GM18507 (cell line): ENCODE results near the gene CALCB.

ENCODE experiments used
- DNase-seq: peaks from one replicate; pipeline ENCODE4 v3.0.0; 2011; ENCODE audit warnings: low read depth; ENCODE audit not compliant: insufficient read length; ENCODE audit errors: extremely low spot score
- FAIRE-seq: peaks from 2 replicates; lab custom pipeline; 2011; peaks lifted over from hg19 to GRCh38; lab: Jason Lieb, UNC

CALCB gene

GRCh38 chr11:15071556-15072255 is 1.7 kb upstream of the CALCB start:
- FAIRE-seq (no peak), DNase-seq (no peak)

DNA sequence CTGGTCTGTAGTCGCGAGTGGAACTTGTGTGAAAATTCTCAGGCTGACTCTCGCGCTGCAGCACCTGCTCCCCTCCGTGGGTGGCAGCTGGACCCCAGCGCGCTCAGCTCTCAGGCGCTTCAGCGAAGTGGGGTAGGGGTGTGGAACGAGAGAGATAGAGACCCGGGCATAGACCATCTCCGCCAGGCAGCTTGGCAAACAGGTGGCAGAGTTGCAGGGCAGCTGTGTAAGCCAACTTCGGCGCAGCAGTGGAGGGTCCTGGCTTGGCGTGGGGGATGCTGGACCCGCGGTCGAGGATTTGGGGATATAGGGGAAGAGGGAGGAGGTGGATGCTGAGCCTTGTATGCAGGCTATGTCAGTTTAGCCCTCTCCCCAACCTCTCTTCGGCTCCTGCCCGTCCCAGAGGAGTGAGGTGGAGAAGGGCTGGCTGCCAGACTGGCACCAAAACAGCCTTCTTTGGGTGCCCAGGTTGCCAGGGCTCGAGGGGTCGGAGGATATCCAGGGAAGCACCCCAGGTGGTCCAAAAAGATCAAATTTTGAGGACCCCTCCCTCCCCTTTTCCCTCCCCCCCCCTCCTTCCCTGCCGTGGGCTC is 746 bp upstream of the CALCB start:
- FAIRE-seq (no peak), DNase-seq (no peak)

DNA sequence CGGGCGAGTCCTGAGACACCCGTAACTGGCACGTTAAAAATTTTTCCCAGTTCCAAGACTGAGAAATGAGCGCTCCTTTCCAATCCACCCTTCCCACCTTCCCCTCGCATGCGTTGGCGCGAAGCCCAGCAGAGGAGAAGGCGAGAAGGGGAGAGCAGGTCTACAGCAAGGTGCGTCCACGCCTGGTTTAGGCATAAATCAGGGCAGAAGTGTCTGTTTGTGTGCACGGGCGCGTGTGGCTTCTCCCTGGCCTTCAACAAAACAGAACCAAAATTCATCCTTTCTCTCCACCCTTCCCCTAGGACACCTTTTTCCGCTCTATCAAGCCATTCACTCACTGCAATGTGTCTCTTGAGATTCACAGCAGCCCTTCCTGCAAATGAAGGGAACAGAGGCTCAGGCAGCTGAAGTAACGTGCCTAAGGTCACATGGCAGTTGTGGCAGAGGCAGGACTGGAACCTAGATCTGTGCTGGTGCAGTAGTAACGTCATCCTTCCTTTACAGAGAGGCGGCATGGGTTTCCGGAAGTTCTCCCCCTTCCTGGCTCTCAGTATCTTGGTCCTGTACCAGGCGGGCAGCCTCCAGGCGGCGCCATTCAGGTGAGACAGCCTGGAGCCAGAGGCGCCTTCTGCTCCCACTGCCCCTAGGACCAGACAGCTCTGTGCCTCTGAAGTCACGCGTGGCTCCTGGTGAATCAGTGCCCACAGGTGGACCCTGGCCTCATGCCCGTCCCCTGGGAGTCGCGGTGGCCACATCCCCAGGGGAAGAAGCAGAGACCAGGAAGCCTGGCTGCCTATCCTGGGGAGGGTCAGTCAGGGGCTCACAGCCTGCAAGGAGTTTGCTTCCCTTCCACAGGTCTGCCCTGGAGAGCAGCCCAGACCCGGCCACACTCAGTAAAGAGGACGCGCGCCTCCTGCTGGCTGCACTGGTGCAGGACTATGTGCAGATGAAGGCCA is 1.1 kb downstream of the CALCB start:
- peak; percentile 30 for DNase-seq
- peak; percentile 79 for FAIRE-seq

- DNase-seq (no peak), FAIRE-seq (no peak)
Observed at GRCh38 chr11:15075162-15075526, 1.8 kb downstream of the CALCB start.

GRCh38 chr11:15091175-15091574 is 17.8 kb downstream of the CALCB start:
- no peak for DNase-seq
- no peak for FAIRE-seq

GRCh38 chr11:15091625-15092024 is 18.2 kb downstream of the CALCB start:
- FAIRE-seq, result no peak
- DNase-seq, result no peak

GRCh38 chr11:15093432-15093831 is 20.0 kb downstream of the CALCB start:
- FAIRE-seq (no peak), DNase-seq (no peak)

GRCh38 chr11:15095736-15096228 is 22.4 kb downstream of the CALCB start:
- no peak for FAIRE-seq
- no peak for DNase-seq

GRCh38 chr11:15097411-15097810 is 24.0 kb downstream of the CALCB start:
- FAIRE-seq (no peak), DNase-seq (no peak)

DNA sequence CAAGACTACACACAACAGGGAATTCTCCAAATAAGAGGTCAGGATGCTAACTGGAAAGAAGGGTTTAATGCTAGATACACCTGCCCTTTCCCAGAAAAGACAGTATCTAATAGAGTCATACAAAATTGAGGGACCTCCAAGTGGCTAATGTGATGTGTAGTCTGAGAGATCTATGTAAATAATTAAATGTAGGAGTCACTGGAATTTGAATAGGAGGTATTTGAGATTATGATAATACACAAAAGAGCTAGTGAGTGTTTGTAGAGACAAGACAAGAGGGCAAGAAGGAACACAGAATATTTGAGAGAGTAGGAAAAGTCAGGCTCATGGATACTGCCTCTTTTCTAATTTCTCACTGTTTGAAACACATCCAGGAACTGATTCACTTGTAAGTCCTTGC is 25.9 kb downstream of the CALCB start:
- FAIRE-seq (no peak), DNase-seq (no peak)

- DNase-seq (no peak), FAIRE-seq (peak; percentile 81)
Observed at GRCh38 chr11:15101072-15101709, 27.8 kb downstream of the CALCB start.

- FAIRE-seq (no peak), DNase-seq (no peak)
Observed at GRCh38 chr11:15104166-15104565, 30.8 kb downstream of the CALCB start.

DNA sequence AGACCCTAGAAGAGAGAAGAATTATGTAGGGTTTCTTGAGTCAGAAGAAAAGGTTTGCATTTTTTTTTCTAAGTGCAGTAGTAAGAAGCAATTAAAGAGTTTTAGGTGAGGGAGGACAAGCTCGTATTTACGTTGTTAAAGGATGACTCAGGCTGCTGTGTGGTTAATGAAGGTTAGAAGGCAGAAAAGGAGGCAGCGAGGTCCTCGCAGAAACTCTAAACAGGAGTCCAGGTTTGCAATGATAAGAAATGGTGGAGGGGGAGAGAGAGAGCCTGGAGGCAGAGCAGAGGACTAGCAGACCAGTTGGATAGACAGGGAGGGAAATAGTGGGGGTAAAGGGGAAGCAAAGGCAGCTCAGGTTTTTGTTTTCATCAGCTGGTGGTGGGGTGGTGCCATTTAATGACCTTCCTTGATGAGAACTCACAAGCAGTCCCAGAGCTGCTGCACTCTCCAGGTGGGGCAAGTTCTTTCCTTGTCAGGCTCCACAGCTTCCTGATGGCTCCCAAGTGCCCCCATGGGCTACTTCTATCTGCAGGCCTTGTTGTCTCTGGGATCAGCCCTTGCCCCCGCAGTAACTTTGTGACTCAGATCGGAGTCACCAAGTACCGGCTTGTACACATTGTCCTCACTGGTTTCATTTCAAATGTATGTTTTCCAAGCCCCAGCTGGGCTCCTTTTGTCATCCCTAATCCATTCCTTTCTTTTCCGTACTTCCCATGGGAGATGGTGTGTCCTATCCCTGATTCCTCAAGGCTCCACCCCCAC is 33.0 kb downstream of the CALCB start:
- DNase-seq (no peak), FAIRE-seq (no peak)

GRCh38 chr11:15107730-15108515 is 34.5 kb downstream of the CALCB start:
- no peak for DNase-seq
- FAIRE-seq, result peak; percentile 64

DNA sequence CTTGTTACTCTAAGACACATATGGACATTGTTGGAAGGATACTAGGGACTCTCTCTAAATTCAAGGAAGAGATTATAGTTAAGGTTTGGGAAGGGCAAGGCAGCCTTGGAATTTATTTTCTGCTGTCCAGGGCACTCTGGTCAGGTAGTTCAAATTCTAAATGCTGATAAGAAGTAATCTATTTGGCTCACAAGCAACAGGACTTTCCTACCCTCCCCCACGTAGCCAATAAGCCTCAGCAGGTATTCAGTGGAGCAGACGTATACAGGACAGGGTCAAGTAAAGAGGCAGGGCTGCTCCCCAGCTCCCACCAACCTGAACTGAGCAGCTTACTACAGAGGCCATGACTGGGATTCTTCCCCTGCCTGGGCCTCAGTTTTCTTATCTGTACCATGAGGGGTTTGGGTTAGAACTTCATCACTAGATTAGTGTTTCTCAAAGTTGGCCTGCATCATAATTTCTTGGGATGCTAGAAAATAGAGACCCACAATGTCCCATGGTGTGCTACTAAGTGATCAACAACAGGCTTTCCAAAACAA is 35.3 kb downstream of the CALCB start:
- DNase-seq (no peak), FAIRE-seq (no peak)

GRCh38 chr11:15109602-15110001 is 36.2 kb downstream of the CALCB start:
- DNase-seq (no peak), FAIRE-seq (no peak)

DNA sequence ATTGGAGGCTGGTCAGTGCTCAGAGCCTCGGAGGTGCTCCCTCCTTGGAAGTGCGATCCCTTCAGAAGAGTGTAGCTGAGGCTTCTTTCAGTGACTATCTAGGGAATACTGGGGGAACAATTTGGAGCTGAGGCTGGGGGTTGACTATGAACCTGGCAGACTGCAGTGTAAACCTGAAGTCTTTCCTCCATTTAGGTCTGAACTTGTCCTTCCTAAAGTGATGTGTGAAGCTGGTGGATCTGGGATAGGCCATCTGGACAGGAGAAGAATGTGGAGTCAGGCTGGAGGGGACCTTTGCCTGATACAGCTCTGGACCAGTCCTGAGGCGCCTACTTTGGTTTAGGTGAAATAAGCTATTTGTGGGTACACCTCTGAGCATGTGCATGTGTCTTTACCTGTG is 37.8 kb downstream of the CALCB start:
- no peak for FAIRE-seq

GRCh38 chr11:15112131-15112541 is 38.7 kb downstream of the CALCB start:
- DNase-seq (no peak), FAIRE-seq (no peak)

More for the DNA sequence above, 37.8 kb downstream of the CALCB start:
- DNase-seq, result no peak
